SIG-M5 treated with dmso at 0.1 percent for 504 hours (cell line): ENCODE results near the gene PNISR.
"Not testable (repeated sequence)": the region's sequence is repeated elsewhere in the genome, so short reads cannot be mapped to it uniquely, and the experiment has no call there.

Experiments
- DNase-seq: peaks from one replicate; lab custom pipeline; 2025; ENCODE audit not compliant: unreplicated experiment; lab: John Stamatoyannopoulos, UW

The PNISR gene

GRCh38 chr6:99424761-99425646 lies at the start of gene PNISR:
Gene PNISR (minus strand): TSS chr6:99425308. CDS start chr6:99414659, 10,649 bp downstream.
- peak; percentile 98 for DNase-seq

- no peak for DNase-seq
Measured at GRCh38 chr6:99473730-99474129, 48.6 kb upstream of the PNISR start.

GRCh38 chr6:99471638-99472037 lies 46.5 kb upstream of the PNISR start:
- no peak for DNase-seq

GRCh38 chr6:99467509-99468106 lies 42.5 kb upstream of the PNISR start:
- DNase-seq: peak; percentile 12

- not testable (repeated sequence) for DNase-seq
Measured at GRCh38 chr6:99459133-99459532, 34.0 kb upstream of the PNISR start.

- DNase-seq: peak; percentile 37
Measured at GRCh38 chr6:99458319-99458718, 33.2 kb upstream of the PNISR start.

GRCh38 chr6:99446076-99446475 lies 21.0 kb upstream of the PNISR start:
- no peak for DNase-seq

GRCh38 chr6:99434702-99435530 lies 9.8 kb upstream of the PNISR start:
- DNase-seq: peak; percentile 40

GRCh38 chr6:99432877-99433276 lies 7.8 kb upstream of the PNISR start:
- DNase-seq: no peak

- no peak for DNase-seq
Measured at GRCh38 chr6:99431901-99432300, 6.8 kb upstream of the PNISR start.

GRCh38 chr6:99427988-99428387 lies 2.9 kb upstream of the PNISR start:
- DNase-seq: no peak

GRCh38 chr6:99426451-99426757 lies 1.3 kb upstream of the PNISR start:
- DNase-seq: no peak

GRCh38 chr6:99425647-99426450 lies 741 bp upstream of the PNISR start:
- DNase-seq: peak; percentile 88

GRCh38 chr6:99424022-99424421 lies 1.1 kb downstream of the PNISR start:
- no peak for DNase-seq

- DNase-seq: no peak
Measured at GRCh38 chr6:99422912-99423311, 2.2 kb downstream of the PNISR start.

- DNase-seq: no peak
Measured at GRCh38 chr6:99416892-99417767, 8.0 kb downstream of the PNISR start.

GRCh38 chr6:99416226-99416625 lies 8.9 kb downstream of the PNISR start:
- DNase-seq: no peak

GRCh38 chr6:99415446-99415845 lies 9.7 kb downstream of the PNISR start:
- DNase-seq: no peak

- no peak for DNase-seq
Measured at GRCh38 chr6:99412065-99412464, 13.0 kb downstream of the PNISR start.

GRCh38 chr6:99409672-99410071 lies 15.4 kb downstream of the PNISR start:
- DNase-seq: no peak
